Panc1 (cell line): ENCODE measurements around the gene FSTL1. TPM values are rescaled to one million over a fixed set of nuclear protein-coding genes. Genes with fewer than 3 reads are reported as not detected.

Experiments
- ATAC-seq: fragments of 200-7000 bp; cut with Tn5 transposase; 2 replicates; pipeline ENCODE4 v1.9.1; 2020; ENCODE audit warnings: mild to moderate bottlenecking, moderate library complexity
- BruUV-seq: library from RNA; stranded (reverse); fragments of 400-500 nt; replicated peaks from 2 replicates; lab custom pipeline; 2021; lab: Mats Ljungman, UMichigan
- CTCF ChIA-PET: fragments of 300-600 bp; sonication (Branson Sonifier 250); formaldehyde crosslinking; loops from one replicate; lab custom pipeline; 2022; ENCODE audit warnings: antibody characterized with exemption; lab: Charles Lee
- POLR2A ChIA-PET: fragments of 300-600 bp; sonication (Branson Sonifier 250); formaldehyde crosslinking; loops from one replicate; lab custom pipeline; 2022; ENCODE audit warnings: antibody characterized with exemption; lab: Charles Lee
- DNase-seq: peaks from one replicate; pipeline ENCODE4 v3.0.0-alpha.2; 2010; ENCODE audit warnings: low read depth, low spot score
- H3K27ac ChIP-seq: 2 replicates; pipeline ENCODE4 v1.5.1; 2011; ENCODE audit warnings: mild to moderate bottlenecking, low read length, inconsistent platforms
- H3K27me3 ChIP-seq: fragments of 200-500 bp; sonication (Bioruptor generic); 2 replicates; pipeline ENCODE4 v1.6.0; 2014; ENCODE audit warnings: low read length, inconsistent platforms; ENCODE audit not compliant: control insufficient read depth, insufficient read depth
- H3K36me3 ChIP-seq: fragments of 200-500 bp; sonication (Bioruptor generic); 2 replicates; pipeline ENCODE4 v1.5.1; 2014; ENCODE audit warnings: inconsistent platforms, mild to moderate bottlenecking, low read length, moderate library complexity; ENCODE audit not compliant: control insufficient read depth, insufficient read depth
- H3K4me1 ChIP-seq: 2 replicates; pipeline ENCODE4 v1.5.1; 2011; ENCODE audit warnings: inconsistent platforms, mild to moderate bottlenecking, low read length, moderate library complexity; ENCODE audit not compliant: control insufficient read depth, insufficient read depth
- H3K4me3 ChIP-seq, 2 experiments: 2 replicates each; pipeline ENCODE4 v1.5.1; 2011 to 2012; ENCODE audit warnings: low read depth in 2 of 2, low read length in 2 of 2, mild to moderate bottlenecking in 2 of 2, inconsistent platforms in 1 of 2, moderate library complexity in 1 of 2
- H3K9me3 ChIP-seq: fragments of 200-500 bp; sonication (Bioruptor generic); 2 replicates; pipeline ENCODE4 v1.5.1; 2014; ENCODE audit warnings: low read depth, mild to moderate bottlenecking, inconsistent platforms, low read length, moderate library complexity; ENCODE audit not compliant: control insufficient read depth, insufficient read depth
- POLR2AphosphoS5 ChIP-seq: IDR thresholded peaks from 2 replicates; pipeline ENCODE4 v1.6.1; 2012; ENCODE audit warnings: mild to moderate bottlenecking, low read depth, low read length, moderate library complexity
- REST ChIP-seq, 2 experiments: IDR thresholded peaks; 2 replicates each; pipeline ENCODE4 v1.6.1; 2011 to 2012; ENCODE audit warnings: low read depth in 2 of 2, control low read depth in 1 of 2, low read length in 1 of 2, mild to moderate bottlenecking in 1 of 2, moderate library complexity in 1 of 2; ENCODE audit not compliant: insufficient read depth in 1 of 2
- SIN3A ChIP-seq: IDR thresholded peaks from 2 replicates; pipeline ENCODE4 v1.6.1; 2012; ENCODE audit warnings: low read depth, mild to moderate bottlenecking, low read length, moderate library complexity, borderline replicate concordance; ENCODE audit not compliant: insufficient read depth
- TCF7L2 ChIP-seq: IDR thresholded peaks from 2 replicates; pipeline ENCODE4 v1.6.1; 2011; ENCODE audit warnings: mild to moderate bottlenecking, low read depth, low read length, inconsistent platforms
- in situ Hi-C: cut with HindIII; loops from 2 replicates; pipeline ENCODE4 v1.10.0; 2016; ENCODE audit warnings: low sequenced_read_pairs, low pct_unique_long_range_greater_than_20kb
- intact Hi-C: fragments of 100-400 bp; cut with micrococcal nuclease; formaldehyde crosslinking; loops from one replicate; pipeline ENCODE4 v1.10.0; 2022; ENCODE audit not compliant: unreplicated experiment
- total RNA-seq: library from RNA; stranded (reverse); gene quantifications from one replicate; pipeline ENCODE4 v1.2.1, GENCODE V29; 2021; ENCODE audit not compliant: unreplicated experiment
- TF ChIP-seq, protein P1 (sequence below): fragments of 450-650 bp; IDR thresholded peaks from 2 replicates; pipeline ENCODE4 v1.5.1; 2017; ENCODE audit warnings: mild to moderate bottlenecking

FSTL1 gene
- total RNA-seq, 1 experiment from 2014 or later, result 9.2 TPM

DNA sequence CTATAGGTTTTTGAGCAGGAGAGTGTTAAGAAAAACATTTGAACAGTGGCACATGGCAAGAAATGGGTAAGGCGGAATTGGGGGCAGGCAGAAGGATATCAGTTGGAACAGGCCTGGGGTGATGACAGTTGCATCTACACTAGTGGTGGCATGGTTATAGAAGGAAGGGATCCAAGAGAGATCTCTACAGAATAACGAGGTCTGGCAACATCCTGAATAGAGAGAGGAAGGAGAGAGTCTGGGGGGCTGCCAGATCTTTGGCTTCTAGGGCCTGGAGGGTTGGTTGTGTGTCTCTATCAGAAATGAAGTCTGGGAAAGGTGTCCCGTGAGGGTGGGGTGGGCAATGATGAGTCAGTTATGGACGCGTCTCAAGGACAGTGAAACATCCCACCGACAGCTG, 26.3 kb downstream of the FSTL1 start:
- no peak for DNase-seq
- peaks cover 4% of the 10 kb centered on the region; the same call in 1 of the 2 replicates for H3K27me3 ChIP-seq
- ChIA-PET CTCF (no interaction called here), POLR2A (no interaction called here)
- TF ChIP-seq SIN3A (no peak), POLR2AphosphoS5 (no peak), TCF7L2 (no peak), REST (IDR thresholded peaks at IDR 0.05; ENCODE audit: insufficient read depth in 1 of 2, low read depth in 2 of 2, low read length in 1 of 2) (no peak)
- TF ChIP-seq, protein P1, sequence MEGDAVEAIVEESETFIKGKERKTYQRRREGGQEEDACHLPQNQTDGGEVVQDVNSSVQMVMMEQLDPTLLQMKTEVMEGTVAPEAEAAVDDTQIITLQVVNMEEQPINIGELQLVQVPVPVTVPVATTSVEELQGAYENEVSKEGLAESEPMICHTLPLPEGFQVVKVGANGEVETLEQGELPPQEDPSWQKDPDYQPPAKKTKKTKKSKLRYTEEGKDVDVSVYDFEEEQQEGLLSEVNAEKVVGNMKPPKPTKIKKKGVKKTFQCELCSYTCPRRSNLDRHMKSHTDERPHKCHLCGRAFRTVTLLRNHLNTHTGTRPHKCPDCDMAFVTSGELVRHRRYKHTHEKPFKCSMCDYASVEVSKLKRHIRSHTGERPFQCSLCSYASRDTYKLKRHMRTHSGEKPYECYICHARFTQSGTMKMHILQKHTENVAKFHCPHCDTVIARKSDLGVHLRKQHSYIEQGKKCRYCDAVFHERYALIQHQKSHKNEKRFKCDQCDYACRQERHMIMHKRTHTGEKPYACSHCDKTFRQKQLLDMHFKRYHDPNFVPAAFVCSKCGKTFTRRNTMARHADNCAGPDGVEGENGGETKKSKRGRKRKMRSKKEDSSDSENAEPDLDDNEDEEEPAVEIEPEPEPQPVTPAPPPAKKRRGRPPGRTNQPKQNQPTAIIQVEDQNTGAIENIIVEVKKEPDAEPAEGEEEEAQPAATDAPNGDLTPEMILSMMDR, result no peak
- H3K27ac ChIP-seq, result no peak overlapping the region
- no peaks in the 10 kb centered on the region for H3K36me3 ChIP-seq
- ATAC-seq, result no peak
- no TSS peak for BruUV-seq
- in situ Hi-C loops, result no loop called here
- H3K4me3 ChIP-seq, result no peak overlapping the region
- no peaks in the 10 kb centered on the region for H3K9me3 ChIP-seq
- intact Hi-C loops, result no loop called here
- no peaks in the 10 kb centered on the region for H3K4me1 ChIP-seq

DNA sequence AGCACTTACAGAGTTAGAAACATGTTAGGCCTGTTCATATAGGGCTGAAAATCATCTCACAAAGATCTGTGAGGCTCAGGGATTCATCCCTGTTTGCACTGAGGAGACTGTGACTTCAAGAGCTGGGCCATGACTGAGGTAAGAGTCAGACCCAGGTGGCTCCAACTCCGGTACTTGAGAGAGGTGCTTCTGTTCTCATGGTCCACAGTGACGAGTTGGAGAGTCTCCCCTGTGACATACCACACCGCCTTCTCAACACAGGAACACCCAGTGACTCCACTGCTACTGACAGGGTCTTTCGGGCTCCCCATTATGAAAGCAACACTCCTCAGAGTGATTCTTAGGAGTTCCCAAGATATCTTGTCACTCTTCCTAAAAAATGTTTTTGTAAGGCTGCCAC, 27.4 kb downstream of the FSTL1 start:
- no peak overlapping the region for H3K27ac ChIP-seq
- H3K36me3 ChIP-seq, result no peaks in the 10 kb centered on the region
- no peak overlapping the region for H3K4me3 ChIP-seq
- intact Hi-C loops (no loop called here), in situ Hi-C loops (no loop called here)
- DNase-seq (no peak), ATAC-seq (no peak)
- H3K9me3 ChIP-seq, result no peaks in the 10 kb centered on the region
- TF ChIP-seq SIN3A (no peak), REST (IDR thresholded peaks at IDR 0.05; ENCODE audit: insufficient read depth in 1 of 2, low read depth in 2 of 2, low read length in 1 of 2) (no peak), POLR2AphosphoS5 (no peak), TCF7L2 (no peak)
- TF ChIP-seq, protein P1, result no peak
- H3K27me3 ChIP-seq, result peaks cover 8% of the 10 kb centered on the region; the same call in 1 of the 2 replicates
- POLR2A ChIA-PET, result no interaction called here
- CTCF ChIA-PET, result no interaction called here
- BruUV-seq, result no TSS peak
- H3K4me1 ChIP-seq, result no peaks in the 10 kb centered on the region
